Activated CD8-positive, alpha-beta T cell treated with anti-CD3 and anti-CD28 coated beads for 36 hours (primary cell): Measurements from ENCODE around the gene ZNF672. TPM values are rescaled to one million over a fixed set of nuclear protein-coding genes. Genes with fewer than 3 reads are reported as not detected.
"Not testable (repeated sequence)": the region's sequence is repeated elsewhere in the genome, so short reads cannot be mapped to it uniquely, and the experiment has no call there.

ENCODE experiments used
- ATAC-seq: fragments of 200-7000 bp; cut with Tn5 transposase; one replicate; pipeline ENCODE4 v1.10.0; 2021; ENCODE audit warnings: mild to moderate bottlenecking, moderate library complexity
- CTCF ChIA-PET: fragments of 350-600 bp; sonication (Branson Sonifier 250); formaldehyde crosslinking; loops from one replicate; lab custom pipeline; 2021; ENCODE audit warnings: antibody characterized with exemption; lab: Charles Lee
- POLR2A ChIA-PET: fragments of 350-600 bp; sonication (Branson Sonifier 250); formaldehyde crosslinking; loops from one replicate; lab custom pipeline; 2021; ENCODE audit warnings: antibody characterized with exemption; lab: Charles Lee
- DNase-seq: peaks from one replicate; pipeline ENCODE4 v3.0.0-alpha.2; 2020
- H3K27ac Mint-ChIP-seq: one replicate; pipeline ENCODE4 v1.8.0; 2021; ENCODE audit warnings: mild to moderate bottlenecking, mixed read lengths
- H3K27me3 Mint-ChIP-seq: one replicate; pipeline ENCODE4 v1.8.0; 2021; ENCODE audit warnings: mixed read lengths
- H3K36me3 Mint-ChIP-seq: one replicate; pipeline ENCODE4 v1.8.0; 2021; ENCODE audit warnings: low read depth, mixed read lengths
- H3K4me1 Mint-ChIP-seq: one replicate; pipeline ENCODE4 v1.8.0; 2021; ENCODE audit warnings: low read depth, mixed read lengths
- H3K4me3 Mint-ChIP-seq: one replicate; pipeline ENCODE4 v1.8.0; 2021; ENCODE audit warnings: mild to moderate bottlenecking, moderate library complexity, mixed read lengths
- H3K9me3 Mint-ChIP-seq: one replicate; pipeline ENCODE4 v1.8.0; 2021; ENCODE audit warnings: mixed read lengths
- CTCF ChIP-seq: fragments of 200-600 bp; IDR thresholded peaks from one replicate; pipeline ENCODE4 v1.8.0; 2022; ENCODE audit warnings: antibody characterized with exemption, mild to moderate bottlenecking
- intact Hi-C: fragments of 100-400 bp; cut with micrococcal nuclease; formaldehyde crosslinking; loops from one replicate; pipeline ENCODE4 v1.10.0; 2022
- total RNA-seq, 2 experiments: library from RNA; stranded (reverse); gene quantifications; one replicate each; pipeline ENCODE4 v1.2.3, GENCODE V29; 2021

The ZNF672 gene
- total RNA-seq, 2 experiments from 2014 or later: 43.8 to 45.1 TPM

GRCh38 chr1:248885646-248886045 is 47.6 kb downstream of the ZNF672 start:
- no peak overlapping the region for H3K4me3 Mint-ChIP-seq
- POLR2A ChIA-PET: no interaction called here
- no peak for ATAC-seq
- H3K36me3 Mint-ChIP-seq: no peaks in the 10 kb centered on the region
- H3K9me3 Mint-ChIP-seq: no peaks in the 10 kb centered on the region
- DNase-seq: no peak
- H3K27ac Mint-ChIP-seq: no peak overlapping the region
- intact Hi-C loops: no loop called here
- no peak for TF ChIP-seq CTCF
- no peaks in the 10 kb centered on the region for H3K4me1 Mint-ChIP-seq
- CTCF ChIA-PET: interaction anchor here (1.3 kb wide), 1 partner anchor 21 kb away, joined by 4 read pairs; no protein-coding TSS in a partner anchor
- H3K27me3 Mint-ChIP-seq: peaks cover 5% of the 10 kb centered on the region

GRCh38 chr1:248886237-248886895 is 48.3 kb downstream of the ZNF672 start:
- H3K36me3 Mint-ChIP-seq: no peaks in the 10 kb centered on the region
- no peak for DNase-seq
- CTCF ChIA-PET: interaction anchor here (1.0 to 1.3 kb wide), 3 partner anchors 13 to 21 kb away, joined by 3 to 7 read pairs (median 4); no protein-coding TSS in a partner anchor
- H3K4me3 Mint-ChIP-seq: no peak overlapping the region
- TF ChIP-seq CTCF: no peak
- intact Hi-C loops: no loop called here
- H3K4me1 Mint-ChIP-seq: no peaks in the 10 kb centered on the region
- no peaks in the 10 kb centered on the region for H3K9me3 Mint-ChIP-seq
- POLR2A ChIA-PET: no interaction called here
- no peak overlapping the region for H3K27ac Mint-ChIP-seq
- no peak for ATAC-seq
- peaks cover 7% of the 10 kb centered on the region for H3K27me3 Mint-ChIP-seq

GRCh38 chr1:248889914-248890243 is 51.9 kb downstream of the ZNF672 start:
- intact Hi-C loops, H3K4me3 Mint-ChIP-seq, H3K36me3 Mint-ChIP-seq, H3K9me3 Mint-ChIP-seq, H3K4me1 Mint-ChIP-seq, POLR2A ChIA-PET, DNase-seq, H3K27ac Mint-ChIP-seq, ATAC-seq, CTCF ChIA-PET: not testable (repeated sequence)
- H3K27me3 Mint-ChIP-seq: peaks cover 11% of the 10 kb centered on the region

- ChIA-PET POLR2A (no interaction called here), CTCF (no interaction called here)
- TF ChIP-seq CTCF: no peak
- Mint-ChIP-seq H3K36me3 (no peaks in the 10 kb centered on the region), H3K27ac (no peak overlapping the region), H3K27me3 (peaks cover 11% of the 10 kb centered on the region), H3K9me3 (no peaks in the 10 kb centered on the region), H3K4me1 (no peaks in the 10 kb centered on the region), H3K4me3 (no peak overlapping the region)
- peak; percentile 30 for ATAC-seq
- peak; percentile 5 for DNase-seq
- intact Hi-C loops: no loop called here
Observed at GRCh38 chr1:248890549-248891498, 52.8 kb downstream of the ZNF672 start.

GRCh38 chr1:248891758-248892157 is 53.7 kb downstream of the ZNF672 start:
- no peak for ATAC-seq
- intact Hi-C loops: no loop called here
- no peak for DNase-seq
- Mint-ChIP-seq H3K4me1 (no peaks in the 10 kb centered on the region), H3K9me3 (no peaks in the 10 kb centered on the region), H3K27ac (no peak overlapping the region), H3K36me3 (no peaks in the 10 kb centered on the region), H3K27me3 (peaks cover 12% of the 10 kb centered on the region), H3K4me3 (no peak overlapping the region)
- TF ChIP-seq CTCF: no peak
- ChIA-PET POLR2A (no interaction called here), CTCF (interaction anchor here (1.3 kb wide), 1 partner anchor 18 kb away, joined by 3 read pairs; no protein-coding TSS in a partner anchor)
